Hippocampal formation (tissue), 2 donors: Measurements from ENCODE around the gene APRT.
"Not testable (repeated sequence)": the region's sequence is repeated elsewhere in the genome, so short reads cannot be mapped to it uniquely, and the experiment has no call there.

Source experiments
- DNase-seq, 2 donors: peaks; one replicate each; lab custom pipeline; 2025; lab: John Stamatoyannopoulos, UW

The APRT gene

GRCh38 chr16:88841521-88842307 lies 30.0 kb upstream of the APRT start:
- no peak for DNase-seq

- DNase-seq = no peak
Observed at GRCh38 chr16:88840600-88841215, 29.0 kb upstream of the APRT start.

GRCh38 chr16:88839745-88840599 lies 28.2 kb upstream of the APRT start:
- DNase-seq = no peak

- DNase-seq = no peak
Observed at GRCh38 chr16:88839026-88839529, 27.4 kb upstream of the APRT start.

GRCh38 chr16:88838566-88838965 lies 26.8 kb upstream of the APRT start:
- no peak for DNase-seq

GRCh38 chr16:88837806-88838205 lies 26.1 kb upstream of the APRT start:
- DNase-seq = no peak

GRCh38 chr16:88836791-88837190 lies 25.1 kb upstream of the APRT start:
- no peak for DNase-seq

- no peak for DNase-seq
Observed at GRCh38 chr16:88835818-88836217, 24.1 kb upstream of the APRT start.

GRCh38 chr16:88835383-88835782 lies 23.7 kb upstream of the APRT start:
- no peak for DNase-seq

- no peak for DNase-seq
Observed at GRCh38 chr16:88834670-88835069, 22.9 kb upstream of the APRT start.

- DNase-seq = no peak
Observed at GRCh38 chr16:88833086-88833485, 21.4 kb upstream of the APRT start.

GRCh38 chr16:88831838-88832237 lies 20.1 kb upstream of the APRT start:
- no peak for DNase-seq

GRCh38 chr16:88830783-88831182 lies 19.1 kb upstream of the APRT start:
- no peak for DNase-seq

- no peak for DNase-seq
Observed at GRCh38 chr16:88830258-88830657, 18.5 kb upstream of the APRT start.

- DNase-seq = no peak
Observed at GRCh38 chr16:88828711-88829110, 17.0 kb upstream of the APRT start.

- no peak for DNase-seq
Observed at GRCh38 chr16:88827727-88828126, 16.0 kb upstream of the APRT start.

GRCh38 chr16:88826070-88826840 lies 14.5 kb upstream of the APRT start:
- DNase-seq = no peak

- DNase-seq = no peak
Observed at GRCh38 chr16:88825146-88825545, 13.4 kb upstream of the APRT start.

- DNase-seq = no peak
Observed at GRCh38 chr16:88824256-88825077, 12.7 kb upstream of the APRT start.

GRCh38 chr16:88823646-88824045 lies 11.9 kb upstream of the APRT start:
- not testable (repeated sequence) for DNase-seq
